GM18951 (cell line): ENCODE data around the gene GPATCH2.

Experiments used
- POLR2A ChIP-seq: IDR thresholded peaks from 4 replicates; pipeline ENCODE4 v1.6.1; 2011; ENCODE audit warnings: mild to moderate bottlenecking; ENCODE audit not compliant: insufficient read length, insufficient read depth; ENCODE audit errors: extremely low read depth
- in situ Hi-C: fragments of 300-500 bp; cut with MboI; formaldehyde crosslinking; loops from one replicate; pipeline ENCODE4 v1.12.0; 2022; ENCODE audit warnings: low sequenced_read_pairs, mixed read lengths, inconsistent platforms; ENCODE audit not compliant: unreplicated experiment

GPATCH2 gene

DNA sequence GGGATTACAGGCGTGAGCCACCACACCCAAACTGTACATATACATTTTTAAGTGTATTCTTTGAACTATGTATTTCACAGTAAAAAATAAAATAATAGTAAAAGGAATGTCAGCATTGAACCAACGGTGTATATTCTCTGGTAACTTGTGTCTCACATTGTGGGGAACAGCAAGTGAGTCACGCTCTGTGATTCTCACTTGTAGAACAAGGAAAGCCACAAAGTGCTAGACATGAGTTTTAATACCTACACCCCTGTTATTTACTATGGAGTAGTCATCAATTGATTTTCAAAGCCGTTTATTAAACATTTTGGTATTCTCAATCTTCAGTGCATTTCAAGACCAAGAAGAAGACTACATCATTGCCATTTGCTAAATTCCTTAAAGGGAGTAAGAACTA lies 197.2 kb downstream of the GPATCH2 start:
- no peak for TF ChIP-seq POLR2A
- in situ Hi-C loops, result no loop called here

DNA sequence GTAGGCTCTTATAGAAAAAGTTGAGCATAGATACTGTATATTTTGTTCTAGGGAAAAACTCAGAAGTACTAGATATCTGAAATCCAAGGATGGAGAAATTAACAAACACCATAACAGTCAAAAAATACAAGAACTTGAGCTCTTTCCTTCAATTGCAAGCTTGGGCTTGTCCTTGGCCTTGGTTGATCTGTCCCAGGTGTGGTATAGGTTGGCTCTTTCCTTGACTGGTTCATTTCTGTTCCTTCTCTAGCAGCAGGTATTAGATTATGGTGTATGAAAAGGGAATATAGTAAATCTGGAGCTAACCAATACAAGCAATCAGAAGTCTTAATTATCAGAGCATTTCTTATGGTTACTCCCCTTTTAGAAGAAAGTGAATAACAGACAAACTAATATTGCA lies 198.6 kb downstream of the GPATCH2 start:
- TF ChIP-seq POLR2A, result no peak
- in situ Hi-C loops, result no loop called here

DNA sequence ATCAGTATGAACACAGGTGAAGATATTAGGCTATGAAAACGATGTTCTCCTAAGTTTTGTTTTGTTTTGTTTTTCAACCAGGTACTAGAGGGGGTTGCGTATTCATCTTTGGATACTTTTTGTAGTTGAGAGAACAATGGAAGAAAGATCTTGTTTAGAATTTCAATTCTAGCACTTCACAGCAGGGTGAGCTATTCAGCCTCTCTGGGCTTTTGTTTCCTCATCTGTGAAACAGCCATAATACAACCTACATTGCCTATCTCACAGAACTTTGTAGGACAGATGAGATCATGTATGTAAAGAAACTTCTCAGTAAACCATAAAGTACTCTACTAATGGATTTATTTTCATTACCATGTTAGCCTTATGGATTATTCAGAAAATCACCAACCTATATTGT lies 199.5 kb downstream of the GPATCH2 start:
- in situ Hi-C loops, result no loop called here
- no peak for TF ChIP-seq POLR2A

DNA sequence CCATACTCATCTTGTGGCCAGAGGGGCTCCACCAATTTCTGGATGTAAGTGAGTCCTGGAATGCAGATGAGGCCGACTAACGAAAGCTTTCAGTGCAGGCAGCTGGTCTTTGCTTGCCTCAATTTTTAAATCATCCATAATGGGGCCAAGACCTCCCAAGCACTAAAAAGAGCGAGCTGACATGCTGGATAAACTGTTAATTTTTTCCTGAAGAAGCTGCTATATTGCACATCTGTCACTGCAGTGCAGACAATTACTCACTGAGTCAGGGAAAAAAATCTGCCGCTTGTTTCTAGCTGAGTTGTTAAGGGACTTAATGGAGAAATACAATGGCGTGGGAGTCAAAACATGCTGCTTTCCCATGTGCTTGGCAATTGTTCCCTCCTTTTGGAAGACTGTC lies 205.5 kb downstream of the GPATCH2 start:
- no peak for TF ChIP-seq POLR2A
- in situ Hi-C loops, result no loop called here

DNA sequence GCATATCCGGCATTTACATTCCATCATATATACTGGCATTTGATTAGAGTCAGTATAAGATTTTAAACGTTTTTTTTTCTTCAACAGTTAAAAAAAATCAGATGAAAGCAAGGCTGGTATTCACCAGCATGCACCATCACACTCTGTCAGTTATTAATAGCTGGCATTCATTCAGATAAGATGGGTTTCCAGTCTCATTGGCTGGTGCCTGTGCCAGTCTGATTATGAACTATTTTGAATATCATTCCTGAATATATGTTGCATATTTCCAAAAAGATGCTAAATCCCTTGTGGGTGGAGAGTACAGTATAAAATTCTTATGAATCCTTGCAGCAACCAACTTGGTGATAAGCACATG lies 211.7 kb downstream of the GPATCH2 start:
- TF ChIP-seq POLR2A, result no peak
- in situ Hi-C loops, result no loop called here

DNA sequence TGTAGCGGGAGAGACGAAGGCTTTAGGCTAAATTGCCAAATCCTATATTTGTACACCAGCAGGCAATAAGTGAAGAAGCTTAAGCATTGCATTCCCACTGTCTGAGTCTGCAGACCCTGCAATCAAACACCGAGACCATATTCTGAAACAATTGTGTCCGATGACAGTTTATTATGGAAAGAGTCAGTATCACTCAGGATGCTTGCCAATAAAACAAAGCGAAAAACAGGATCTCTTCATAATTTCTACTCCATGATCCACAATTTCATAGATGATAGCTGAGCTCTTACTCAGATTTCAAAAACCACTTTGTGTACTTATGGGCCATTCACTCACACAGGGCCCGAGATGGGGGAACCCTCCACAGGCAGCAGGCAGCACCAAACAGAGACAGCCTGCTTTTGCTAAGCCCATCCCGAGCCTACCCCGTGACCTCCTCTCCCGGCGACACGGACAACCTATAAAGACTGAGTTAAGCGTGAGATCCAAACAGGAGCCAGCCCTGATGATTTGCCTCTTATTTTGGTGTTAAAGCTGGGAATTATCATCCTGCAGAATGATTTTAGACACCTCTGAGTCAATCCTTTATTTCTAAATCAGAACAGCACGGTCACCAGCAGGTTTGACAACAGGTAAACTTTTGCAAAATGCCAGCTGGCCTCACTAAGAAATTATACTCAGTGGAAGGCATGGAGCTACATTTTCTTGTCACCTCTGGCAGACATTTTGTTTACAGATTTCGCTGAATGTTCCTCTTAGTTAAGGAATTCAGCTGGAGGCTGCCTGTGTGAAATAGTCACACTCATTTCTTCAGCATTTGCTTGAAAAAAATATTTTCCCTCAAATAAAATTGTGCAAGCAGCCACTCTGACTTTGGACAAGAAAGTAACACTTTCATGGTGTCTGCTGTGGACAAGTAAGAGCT lies 212.4 kb downstream of the GPATCH2 start:
- in situ Hi-C loops, result no loop called here
- TF ChIP-seq POLR2A, result no peak

DNA sequence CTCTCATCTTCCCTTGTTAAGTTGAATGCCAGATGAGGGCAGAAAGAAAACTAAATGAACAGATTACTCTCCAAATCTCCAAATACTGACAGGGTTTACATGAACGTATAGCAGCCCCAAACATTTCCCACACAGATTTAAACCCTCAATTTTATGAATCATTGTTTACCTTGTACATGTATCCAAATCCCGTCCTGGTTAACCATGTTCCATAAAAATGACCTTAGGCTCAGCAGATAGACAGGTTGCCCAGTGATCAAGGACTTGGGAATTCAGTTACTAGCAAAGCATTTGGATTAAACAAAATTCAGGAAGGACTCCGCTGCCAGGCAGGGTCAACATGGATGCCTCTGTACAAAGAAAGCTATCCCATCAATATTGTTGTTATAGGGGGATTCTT lies 213.5 kb downstream of the GPATCH2 start:
- in situ Hi-C loops, result no loop called here
- no peak for TF ChIP-seq POLR2A

DNA sequence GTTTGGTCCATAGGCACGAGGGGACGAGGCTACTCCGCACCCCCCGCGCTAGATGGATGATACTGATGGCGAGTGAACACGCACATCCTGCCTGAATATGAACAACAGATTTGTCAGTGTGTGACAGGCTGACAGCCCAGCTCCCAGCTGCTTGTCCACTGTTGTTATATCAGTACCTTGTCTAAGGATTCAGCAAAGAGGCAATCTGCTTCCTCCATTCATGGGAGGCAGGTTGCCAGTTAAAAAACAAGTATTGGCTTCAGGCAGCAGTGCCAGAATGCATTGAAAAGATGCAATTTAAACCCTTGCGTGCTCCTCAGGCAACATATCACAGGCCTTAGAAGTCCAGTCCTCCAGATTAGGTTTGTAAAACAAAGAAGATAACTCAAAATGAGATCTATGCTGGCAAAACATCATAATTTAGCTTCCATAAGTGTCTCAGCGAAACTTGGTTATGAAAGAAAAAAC lies 223.3 kb downstream of the GPATCH2 start:
- in situ Hi-C loops, result no loop called here

DNA sequence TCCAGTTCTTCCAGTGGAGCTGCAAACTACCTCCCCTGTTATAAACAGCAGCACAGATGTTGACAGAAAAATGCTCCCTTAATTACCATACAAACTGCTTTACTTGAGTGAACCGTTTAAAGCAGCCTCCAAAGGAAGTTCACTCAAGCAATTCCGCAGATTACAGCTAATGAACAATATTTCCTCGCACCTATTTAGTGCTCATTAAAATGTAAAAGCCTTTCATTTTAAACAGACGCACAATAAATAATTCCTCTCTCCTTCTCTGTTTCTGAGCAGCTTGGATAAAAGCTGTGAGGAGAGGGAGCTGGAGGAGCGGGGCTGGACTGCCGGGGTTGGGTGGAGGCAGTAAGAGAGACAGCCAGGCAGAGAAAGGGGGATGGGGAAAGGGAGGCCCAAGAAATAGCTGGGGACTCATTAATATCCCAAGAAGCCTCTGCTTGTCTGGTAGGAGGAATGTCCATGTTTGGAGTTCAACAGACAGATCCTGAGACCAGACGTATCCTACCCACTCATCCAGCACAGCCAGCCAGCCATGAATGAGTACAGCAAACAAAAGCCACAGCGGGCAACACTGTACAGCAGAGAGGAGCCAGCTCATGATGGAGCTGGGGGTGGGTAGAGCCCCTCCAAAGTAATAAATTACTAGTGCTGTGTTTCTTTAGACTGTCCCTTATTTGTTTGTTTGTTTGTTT lies 227.7 kb downstream of the GPATCH2 start:
- TF ChIP-seq POLR2A, result no peak
- in situ Hi-C loops, result no loop called here

More for the DNA sequence above, 223.3 kb downstream of the GPATCH2 start:
- no peak for TF ChIP-seq POLR2A

DNA sequence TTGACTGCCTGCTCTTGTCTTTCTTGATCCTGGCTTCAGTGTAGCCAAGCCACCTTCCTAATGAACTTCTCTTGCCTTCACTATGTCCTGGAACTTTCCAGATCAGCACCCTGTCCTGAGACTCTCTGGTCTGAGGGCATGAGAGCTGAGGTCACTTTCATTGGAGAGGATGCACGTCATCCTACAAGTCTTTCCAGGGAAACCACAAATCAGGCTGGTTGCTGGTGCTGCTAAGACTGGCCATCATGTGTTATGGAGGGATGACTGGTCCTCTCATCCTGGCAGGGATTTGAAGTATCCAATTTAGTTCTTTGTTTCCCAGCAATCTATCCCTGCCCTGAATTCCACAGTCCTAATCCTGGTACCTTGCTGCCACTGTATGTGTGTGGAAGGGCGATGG lies 228.6 kb downstream of the GPATCH2 start:
- TF ChIP-seq POLR2A, result no peak
- in situ Hi-C loops, result no loop called here

DNA sequence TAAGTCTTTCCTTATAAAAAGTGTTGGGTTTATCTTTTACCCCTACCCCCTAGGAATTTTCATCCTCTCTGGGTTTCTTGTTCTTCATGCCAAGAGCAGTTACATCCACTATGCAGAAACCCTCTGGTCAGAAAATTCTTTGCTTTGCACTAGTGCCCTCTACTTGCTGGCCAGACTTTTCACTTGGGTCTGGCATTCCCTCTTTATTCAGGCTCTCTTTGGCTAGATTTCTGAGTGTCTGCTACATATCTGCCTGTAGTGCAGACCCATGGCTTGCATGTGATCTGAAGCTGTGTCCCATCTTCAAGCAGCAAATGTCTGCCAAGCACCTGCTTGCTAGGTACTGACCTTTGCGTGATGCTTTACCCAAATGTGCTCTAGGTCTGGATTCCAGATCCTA lies 237.0 kb downstream of the GPATCH2 start:
- no peak for TF ChIP-seq POLR2A
- in situ Hi-C loops, result no loop called here

DNA sequence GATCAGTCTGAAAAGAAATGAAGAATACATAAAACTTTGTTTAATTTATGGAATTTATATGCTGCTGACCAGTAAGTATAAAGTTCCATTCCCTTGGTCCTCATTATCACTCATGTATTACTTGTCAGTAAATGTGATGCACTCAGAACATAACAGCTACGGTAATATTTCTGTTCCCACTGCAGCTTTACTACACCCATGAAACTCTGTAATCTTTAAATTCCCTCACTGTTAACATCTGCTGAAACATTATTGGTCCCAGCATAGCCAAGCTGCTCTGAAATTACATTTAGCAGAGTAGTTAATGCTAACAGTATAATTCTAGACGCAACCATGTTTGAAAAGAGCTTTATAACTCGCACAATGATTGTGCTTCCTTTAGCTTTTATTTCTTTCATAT lies 238.4 kb downstream of the GPATCH2 start:
- TF ChIP-seq POLR2A, result no peak
- in situ Hi-C loops, result no loop called here

DNA sequence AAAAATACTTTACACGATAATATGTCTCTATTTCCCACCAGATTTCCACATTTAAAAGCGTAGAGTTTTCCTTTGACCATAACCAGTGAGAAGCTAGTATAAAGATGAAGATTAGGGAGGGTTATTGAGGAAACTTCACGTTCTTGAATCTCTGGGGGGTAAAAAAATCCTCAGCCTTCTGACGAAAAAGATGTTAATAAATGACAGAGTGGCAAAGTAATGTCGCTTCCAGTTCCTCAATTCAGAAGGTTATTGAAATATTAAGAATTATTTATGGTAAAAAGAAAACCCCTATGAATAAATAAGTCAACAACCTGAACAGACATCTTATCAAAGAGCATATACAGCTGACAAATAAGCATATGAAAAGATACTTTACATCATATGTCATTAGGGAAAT lies 241.0 kb downstream of the GPATCH2 start:
- in situ Hi-C loops, result no loop called here
- no peak for TF ChIP-seq POLR2A
